Stimulated activated CD4-positive, alpha-beta T cell treated with anti-CD3 and anti-CD28 coated beads, Interleukin-1b, Interleukin-23, amount 100 ng/mL, for 4 hours (primary cell): ENCODE results near the gene GRP.

Source experiments
- DNase-seq, 2 donors: peaks; one replicate each; pipeline ENCODE4 v3.0.0-alpha.2; 2020; ENCODE audit warnings: low read depth in 2 of 2

GRP gene

DNA sequence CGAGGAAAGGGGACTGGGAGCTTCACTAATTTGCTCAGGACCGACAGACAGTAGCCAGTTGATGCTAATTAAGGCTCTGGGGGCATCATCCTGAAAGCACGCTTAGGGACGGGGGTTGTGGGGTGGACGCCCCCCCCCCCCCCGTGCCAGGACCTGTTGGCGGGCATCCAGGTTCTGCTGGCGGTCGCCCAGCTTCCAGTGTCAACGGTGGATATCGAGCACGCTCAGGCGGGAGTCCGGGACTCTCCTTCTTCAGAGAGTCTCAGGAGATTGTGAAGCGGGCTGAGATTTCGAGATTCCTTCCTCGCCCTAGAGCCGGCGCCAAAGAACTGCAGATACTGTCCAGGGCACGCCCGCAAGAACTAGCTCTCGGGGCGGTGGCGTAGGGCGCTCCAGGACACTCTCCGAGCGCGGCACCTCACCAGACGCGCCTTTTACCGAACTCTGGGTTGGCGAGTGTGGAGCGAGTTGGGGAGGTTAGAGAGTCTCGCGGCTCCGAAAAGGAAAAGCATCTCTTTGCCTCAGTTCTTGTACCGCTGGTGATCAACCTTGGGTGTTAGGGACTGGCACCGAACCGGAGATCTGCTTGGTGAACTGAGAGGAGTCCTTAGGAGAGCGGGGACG is 47.7 kb downstream of the GRP start:
- DNase-seq = no peak

DNA sequence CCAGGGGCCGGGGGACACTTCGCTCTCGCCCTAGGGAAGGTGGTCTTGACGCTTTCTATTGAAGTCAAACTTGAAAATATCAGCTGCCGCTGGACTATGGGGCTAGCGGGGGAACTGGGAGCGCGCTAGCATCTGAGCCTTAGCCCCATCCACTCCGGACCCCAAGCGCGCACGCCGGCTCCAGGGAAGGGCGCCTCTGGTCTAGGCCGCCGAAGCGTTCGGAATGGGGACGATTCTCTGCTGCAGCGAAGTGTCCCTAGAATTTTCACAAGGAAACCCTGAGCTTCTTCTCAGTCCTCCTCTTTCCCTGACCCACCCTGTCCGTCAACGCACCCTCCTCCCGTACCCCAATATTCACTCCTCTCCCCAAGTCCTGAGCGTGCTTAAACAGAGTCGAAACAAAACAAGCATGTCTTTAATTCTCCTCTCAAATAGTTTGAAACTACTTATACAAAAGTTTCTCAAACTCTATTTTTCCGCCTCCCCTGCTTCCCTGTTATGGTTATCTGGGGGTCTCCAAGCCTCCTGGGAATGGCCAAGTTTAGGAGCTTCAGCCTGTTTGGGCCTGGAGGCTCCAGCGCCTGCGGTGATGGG is 48.3 kb downstream of the GRP start:
- no peak for DNase-seq

DNA sequence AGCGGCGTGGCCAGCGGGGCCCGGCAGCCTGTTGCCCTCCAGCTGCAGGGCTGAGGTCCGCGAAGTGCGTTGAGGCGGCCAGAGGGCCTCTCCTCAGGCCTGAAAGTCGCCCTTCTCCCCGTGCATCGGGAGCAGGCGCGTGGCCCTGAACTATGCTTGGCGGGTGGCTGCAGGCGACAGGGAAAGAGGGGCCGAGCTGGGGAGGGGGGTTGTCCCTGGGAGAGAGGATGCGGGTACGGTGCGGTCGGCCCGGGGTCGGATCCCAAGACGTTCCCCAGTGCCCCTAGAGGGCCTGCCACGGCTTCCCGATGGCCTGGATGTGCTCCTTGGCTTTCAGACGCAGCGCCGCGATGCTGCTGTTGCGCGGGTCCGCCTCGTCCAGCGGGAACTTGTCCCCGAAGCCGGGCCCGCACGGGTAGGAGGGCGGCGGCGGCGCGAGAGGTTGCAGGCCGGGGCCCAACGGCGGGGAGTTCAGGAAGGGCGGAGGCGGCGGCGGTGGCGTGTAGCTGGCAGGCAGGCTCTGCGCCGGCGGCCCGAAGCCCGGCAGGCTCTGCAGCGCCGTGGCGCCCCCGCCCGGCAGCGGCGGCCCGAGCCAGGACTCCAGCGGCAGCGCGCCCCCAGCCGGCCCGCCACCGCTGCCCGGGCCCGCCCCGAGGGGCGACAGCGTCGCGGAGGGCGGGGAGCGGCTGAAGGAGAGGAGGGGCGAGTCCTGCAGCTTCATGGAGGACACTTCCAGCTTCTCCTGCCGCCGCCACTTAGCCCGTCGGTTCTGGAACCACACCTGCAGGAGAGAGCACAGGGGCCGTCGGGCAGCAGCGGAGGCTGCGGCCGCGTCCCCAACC is 49.0 kb downstream of the GRP start:
- no peak for DNase-seq

DNA sequence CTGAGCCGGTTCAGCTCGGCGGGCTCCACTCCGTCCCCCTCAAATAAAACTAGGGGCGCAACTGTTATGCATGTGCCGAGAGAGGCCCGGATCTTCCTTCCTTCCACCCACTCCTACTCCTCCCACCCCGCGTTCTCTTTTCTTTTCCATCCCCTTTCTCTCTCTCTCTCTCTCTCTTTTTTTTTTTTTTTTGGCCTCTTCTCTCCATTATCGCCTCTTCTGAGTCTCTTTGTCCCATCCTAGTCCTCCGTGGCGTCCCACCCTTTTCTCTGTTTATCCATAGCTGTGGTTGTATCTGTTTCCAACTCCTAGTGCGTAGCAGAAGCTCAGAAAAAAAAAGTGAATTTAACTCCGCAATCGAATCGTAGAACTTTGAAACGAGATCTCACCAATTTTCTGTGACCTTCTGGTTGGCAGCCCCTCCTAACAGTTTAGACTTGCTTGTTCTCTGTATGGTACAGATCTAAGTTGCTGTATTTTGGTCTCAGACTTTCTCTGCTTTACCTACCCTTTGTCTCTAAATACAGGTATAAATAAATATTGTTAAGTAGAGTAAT is 49.7 kb downstream of the GRP start:
- no peak for DNase-seq

DNA sequence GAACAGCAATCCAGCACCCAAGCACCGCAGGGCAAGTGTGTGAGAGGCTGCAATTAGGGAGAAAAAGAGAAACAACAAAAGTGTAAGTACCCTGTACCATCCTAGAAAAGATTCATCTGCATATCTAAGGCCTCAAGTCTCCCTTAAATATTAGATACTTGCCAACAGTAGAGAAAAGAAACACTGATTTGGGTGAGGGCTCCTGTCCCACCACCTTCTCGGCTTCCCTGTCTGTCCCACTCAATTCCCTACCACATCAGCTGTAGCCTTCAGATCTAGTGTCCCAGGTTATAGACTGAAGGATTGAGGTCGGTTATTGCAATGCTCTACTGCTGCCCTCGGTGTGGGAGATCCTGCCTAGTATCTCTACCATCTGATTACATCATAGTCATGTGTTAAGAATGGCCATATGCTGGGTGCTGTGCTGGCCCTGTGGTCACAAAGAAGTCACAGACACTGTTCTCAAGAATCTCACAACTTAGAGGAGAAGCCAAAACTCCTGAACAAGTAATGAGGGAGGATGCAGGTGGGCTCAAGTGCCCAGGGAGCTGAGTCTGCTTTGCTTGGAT is 50.8 kb downstream of the GRP start:
- DNase-seq = no peak

DNA sequence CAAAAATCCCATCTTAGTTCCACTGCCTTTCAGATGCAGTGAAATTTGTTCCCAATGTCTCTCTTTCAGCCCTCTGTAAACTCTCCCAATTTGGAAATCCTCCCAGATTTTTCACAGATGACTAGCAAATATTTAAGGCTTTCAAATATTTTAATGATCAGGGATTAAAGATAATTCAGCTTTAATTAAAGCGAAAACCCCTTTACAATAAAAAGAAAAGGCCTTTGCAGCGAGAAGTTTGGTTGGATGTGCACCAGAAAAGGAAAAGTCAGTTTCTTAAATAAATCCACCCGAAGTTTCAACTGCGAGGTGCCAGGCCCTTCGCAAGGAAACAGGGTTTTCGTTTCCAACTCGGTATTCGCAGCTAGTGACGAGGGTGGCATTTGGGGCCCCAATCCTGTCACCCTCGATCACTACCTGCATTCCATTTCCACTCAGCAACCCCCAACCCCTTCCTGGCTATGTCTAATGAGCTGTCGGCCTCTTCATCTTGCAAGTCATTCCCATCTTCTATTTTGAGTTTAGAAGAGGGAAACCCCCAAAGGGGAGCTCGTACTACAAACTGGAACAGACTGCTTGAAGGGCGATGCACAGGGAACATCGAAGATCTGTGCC is 51.8 kb downstream of the GRP start:
- no peak for DNase-seq

DNA sequence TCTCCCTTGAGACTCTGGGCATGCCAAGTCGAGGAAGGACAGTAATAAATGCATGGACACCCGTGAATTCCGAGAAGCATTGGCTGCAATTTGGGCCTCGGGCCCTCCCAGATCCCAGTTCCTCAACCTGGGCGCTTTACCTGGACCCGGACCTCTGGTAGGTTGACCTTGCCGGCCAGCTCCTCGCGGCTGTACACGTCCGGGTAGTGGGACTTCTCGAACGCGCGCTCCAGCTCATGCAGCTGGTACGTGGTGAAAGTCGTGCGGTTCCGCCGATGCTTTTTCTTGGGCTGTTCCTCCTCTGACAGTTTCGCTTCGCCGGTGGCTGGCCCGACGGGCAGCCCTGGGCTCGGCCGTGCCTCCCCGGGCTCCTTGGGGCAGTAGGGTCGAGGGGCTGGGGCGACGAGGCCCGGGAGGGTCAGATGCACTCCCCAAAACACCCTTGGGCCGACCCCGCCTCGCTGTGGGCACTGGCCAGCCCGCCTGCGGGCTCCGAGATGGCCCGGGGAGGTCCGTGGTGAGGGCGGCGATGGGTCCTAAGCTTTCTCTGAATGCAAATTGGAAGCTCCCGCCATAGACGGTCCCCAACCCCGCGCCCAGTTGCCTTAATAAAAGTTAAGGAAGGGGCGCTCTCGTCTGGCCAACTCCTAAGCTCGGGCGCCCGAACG is 52.4 kb downstream of the GRP start:
- DNase-seq = no peak

DNA sequence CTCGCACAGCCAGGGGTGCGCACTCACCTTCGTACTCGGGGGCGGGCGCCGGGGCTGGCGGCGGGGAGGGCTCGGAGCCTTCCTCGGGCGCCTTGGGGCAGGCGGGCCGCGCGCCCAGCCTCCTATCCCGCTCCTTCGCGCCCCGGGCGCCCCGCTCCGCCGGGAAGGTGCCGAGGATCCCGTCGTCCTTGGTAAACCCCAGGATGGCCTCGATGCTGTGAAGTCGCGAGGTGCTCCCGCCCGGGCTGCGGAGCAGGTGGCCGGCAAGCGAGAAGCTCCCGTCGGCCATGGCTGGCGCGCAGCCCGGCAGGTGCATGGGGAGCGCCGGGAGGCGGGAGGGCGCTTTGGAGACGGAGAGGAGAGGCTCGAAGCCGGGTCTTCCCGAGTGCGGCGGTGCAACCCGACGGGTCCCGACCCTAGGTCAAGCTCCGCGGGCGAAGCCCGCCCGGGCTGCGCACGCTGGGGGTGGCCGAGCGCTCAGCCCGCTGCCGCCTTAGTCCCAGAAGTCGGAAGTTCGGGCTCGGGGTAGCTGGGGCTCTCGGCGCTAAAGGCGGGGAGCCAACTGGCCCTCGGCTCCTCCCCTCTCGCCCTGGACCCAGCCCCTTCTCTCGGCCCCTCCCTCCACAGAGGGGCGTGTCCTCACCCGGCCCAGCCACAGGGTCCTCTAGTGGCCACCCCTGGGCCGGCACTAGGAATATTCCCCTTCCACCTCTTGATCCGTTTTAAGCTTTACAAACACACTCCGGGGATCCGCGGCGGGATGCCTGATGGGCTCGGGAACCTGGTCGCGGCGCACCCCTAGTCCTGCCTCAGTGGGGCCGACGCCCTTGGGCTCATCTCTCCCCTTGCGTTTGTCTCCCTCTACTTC is 53.2 kb downstream of the GRP start, which contains the start of gene RAX:
Gene RAX, minus strand, starts transcription at position 564 of the 868 bp plus-strand sequence. Its CDS starts 248 bp downstream, at position 316.
- DNase-seq = no peak

DNA sequence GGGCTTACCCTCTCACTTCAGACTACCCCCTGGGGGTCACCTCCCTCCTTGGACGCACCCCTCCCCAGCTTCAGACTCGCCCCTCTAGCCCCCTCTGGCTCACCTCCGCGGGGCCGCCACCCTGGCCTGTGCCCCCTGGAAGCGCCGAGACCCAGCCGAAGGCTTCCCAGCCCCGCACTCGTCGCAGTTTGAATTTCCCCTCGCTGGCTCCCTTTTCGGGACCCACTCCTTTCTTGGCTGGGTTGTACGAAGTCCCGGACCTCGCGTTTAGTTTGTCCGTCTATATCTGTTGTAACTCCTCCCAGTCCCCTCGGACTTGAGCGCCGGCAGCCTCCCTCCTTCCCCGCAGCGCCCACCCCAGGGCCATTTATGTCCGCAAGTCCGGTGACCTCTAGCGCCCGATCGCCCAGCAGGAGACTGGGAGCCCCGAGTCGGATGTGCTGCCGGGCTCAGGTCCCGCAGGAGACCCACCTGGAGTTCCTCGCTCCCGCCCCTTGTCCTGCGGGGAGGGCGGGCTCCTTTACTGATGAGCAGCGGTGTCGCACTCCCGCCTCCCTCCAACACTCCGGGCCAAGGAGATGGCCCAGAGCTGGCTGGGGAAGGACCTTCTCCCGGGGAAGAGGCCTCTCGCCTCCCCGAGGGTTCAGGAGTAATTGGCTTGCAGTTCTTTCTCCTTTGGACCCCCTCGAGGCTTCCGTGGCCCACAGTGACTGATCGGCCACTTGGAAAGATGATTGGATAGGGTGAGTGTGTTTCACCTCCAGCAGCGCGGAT is 54.0 kb downstream of the GRP start:
- no peak for DNase-seq

DNA sequence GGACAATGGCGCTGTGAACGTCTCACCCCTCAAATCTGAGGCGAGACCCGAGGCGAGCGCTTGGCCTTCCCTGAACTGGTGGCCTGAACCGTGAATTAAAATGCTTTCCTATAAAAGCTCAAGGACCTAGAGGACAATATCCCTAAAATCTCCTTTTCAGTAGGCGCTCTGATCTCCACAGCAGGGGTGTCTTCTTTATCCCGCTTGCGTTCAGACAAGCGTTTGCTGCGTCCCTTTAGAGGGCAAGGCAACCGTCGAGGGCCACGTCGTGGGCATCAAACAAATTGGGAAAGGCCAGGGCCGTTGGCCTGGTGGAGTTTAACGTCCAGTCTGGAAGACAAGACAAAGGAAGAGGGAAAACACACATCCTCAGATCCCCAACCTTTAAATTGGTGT is 54.6 kb downstream of the GRP start:
- DNase-seq = no peak

DNA sequence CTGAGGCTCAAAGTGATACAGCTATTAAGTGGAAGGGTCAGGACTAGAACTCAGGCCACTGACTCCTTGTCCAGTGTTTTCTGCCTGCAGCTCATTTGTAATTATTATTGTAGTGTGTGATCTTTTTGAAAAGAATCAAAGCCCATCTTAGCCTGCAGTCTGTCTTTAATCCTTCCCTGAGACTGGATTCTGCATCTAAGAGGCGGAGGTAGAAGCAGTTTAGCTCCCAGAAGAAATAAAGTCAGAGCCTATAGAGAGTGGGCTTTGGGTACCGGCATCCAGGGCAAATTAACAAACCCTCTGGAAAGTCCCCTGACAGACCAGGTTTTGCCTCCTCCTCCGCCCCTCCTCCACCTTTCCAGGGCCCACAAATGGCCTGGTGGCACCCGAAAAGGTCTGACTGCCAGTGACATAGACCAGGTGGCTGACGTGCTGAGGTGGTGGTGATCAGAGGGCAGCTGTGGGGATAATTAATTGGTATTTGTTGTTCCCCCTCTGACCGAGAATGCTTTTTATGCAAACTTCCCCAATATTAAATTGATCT is 55.5 kb downstream of the GRP start:
- DNase-seq = no peak

DNA sequence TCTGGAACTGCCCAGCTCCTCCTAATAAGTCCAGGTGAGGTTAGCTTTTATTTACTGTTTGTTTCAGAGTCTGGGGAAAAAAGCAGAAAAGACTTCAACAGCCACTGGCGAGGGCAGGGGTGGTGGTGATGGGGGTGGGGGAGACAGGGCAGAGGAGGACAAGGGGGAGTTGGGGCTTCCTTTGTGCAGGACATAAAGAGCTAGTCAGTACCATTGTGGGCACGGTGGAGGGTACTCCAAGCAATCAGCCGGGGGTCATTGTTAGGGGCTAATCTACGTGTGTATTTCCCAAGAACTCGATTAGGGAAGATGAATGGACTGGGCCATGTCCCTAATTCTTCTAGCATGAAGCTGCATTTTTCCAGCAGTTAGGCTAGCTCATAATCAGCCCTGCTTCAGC is 56.1 kb downstream of the GRP start:
- no peak for DNase-seq

DNA sequence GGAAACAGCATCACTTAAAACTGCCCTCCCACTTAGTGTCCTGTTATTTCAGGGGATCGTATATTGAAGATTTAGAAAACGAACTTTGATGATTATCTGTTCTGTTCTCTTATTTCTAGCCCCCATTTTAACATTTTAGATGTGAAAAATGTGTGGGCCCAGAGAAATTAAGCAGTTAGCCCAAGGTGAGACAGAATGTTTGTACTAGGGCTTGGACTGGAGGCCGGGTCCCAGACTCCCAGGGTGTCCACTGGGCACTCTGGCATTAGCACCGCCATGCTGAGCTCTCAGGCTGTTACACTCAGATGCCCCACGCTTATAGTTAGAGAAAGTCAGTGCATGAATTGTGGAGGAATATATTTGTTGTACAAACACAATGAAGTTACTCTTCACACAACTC is 58.8 kb downstream of the GRP start:
- DNase-seq = no peak

DNA sequence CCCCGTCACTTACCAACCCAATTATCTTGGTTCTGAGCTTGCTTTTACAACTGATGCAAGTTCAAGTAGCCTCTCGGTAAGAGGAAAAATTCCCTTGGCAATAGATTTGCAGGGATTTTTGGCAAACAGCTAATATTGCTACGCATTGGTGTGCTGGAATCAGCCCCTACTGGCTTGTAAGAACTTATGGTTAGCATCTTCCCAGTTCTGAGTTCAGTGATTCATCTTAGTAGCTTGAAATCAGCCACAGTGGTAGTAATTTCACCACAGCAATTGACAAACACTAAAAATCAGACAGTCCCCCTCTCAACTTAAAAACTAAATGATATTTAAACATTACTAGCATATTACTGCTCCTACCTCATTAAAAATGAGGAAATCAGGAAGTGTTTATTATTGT is 59.2 kb downstream of the GRP start:
- DNase-seq = no peak

DNA sequence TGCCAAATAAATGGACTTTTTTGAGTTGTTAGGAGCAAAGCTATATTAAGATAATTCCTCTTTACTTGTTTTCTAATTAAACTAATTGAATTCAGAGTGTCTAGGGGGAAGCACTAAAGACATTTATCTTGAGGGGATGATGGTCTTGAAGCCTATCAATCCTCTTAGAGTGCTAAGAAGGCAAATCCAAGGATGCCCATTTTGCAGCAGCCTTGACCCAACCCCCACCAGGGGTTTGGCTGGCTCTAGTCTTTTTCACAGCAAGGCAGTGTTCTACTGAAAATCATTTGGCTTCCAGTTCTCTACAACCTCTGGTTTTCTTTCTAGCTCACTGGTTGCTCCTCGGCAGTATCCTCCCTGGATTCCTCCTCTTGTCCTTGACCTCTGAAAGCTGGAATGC is 59.8 kb downstream of the GRP start:
- no peak for DNase-seq
